Activated naive CD4-positive, alpha-beta T cell treated with anti-CD3 and anti-CD28 coated beads, Interleukin-2, amount 50 U/mL, for 72 hours (primary cell): ENCODE results near the gene EPB41L2. TPM values are rescaled to one million over a fixed set of nuclear protein-coding genes. Genes with fewer than 3 reads are reported as not detected.
"Not testable (repeated sequence)": the region's sequence is repeated elsewhere in the genome, so short reads cannot be mapped to it uniquely, and the experiment has no call there.

Experiments used
- ATAC-seq, 2 donors: fragments of 150-1000 bp; cut with Tn5 transposase; 2 replicates each; pipeline ENCODE4 v1.10.0; 2021; ENCODE audit warnings: mild to moderate bottlenecking in 2 of 2, moderate library complexity in 2 of 2
- DNase-seq, 2 donors: peaks; one replicate each; pipeline ENCODE4 v3.0.0; 2021 to 2022; ENCODE audit warnings: low spot score in 2 of 2
- H3K27ac Mint-ChIP-seq, 2 donors: one replicate each; pipeline ENCODE4 v1.8.0; 2022; ENCODE audit warnings: mild to moderate bottlenecking in 2 of 2, mixed read lengths in 2 of 2
- H3K36me3 Mint-ChIP-seq, 2 donors: one replicate each; pipeline ENCODE4 v1.8.0; 2022; ENCODE audit warnings: mixed read lengths in 2 of 2
- H3K9me3 Mint-ChIP-seq, 2 donors: one replicate each; pipeline ENCODE4 v1.8.0; 2022; ENCODE audit warnings: mixed read lengths in 2 of 2
- total RNA-seq, 2 donors: library from RNA; stranded (reverse); gene quantifications; one replicate each; pipeline ENCODE4 v1.2.3, GENCODE V29; 2022

EPB41L2 gene
- total RNA-seq, 2 donors from 2014 or later = 25.6 to 41.8 TPM

DNA sequence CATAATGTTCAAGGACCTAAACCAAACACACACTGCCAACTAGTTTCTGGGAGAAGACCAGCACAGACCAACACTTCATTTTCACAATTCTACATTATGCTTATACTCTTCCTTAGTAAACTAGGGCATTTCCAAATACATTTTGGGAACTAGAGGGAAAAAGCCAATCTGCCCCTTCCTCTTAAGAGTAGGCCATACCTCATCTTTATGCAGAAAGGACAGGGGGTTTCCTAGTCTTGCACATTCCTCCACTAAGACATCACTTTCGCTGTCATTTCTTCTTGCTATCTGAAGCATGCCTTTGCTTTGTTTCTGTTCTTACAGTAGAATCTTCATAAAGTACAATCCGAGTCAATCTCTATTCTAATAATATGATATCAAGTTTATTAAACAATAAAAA, 130.1 kb downstream of the EPB41L2 start:
- no peak for DNase-seq

DNA sequence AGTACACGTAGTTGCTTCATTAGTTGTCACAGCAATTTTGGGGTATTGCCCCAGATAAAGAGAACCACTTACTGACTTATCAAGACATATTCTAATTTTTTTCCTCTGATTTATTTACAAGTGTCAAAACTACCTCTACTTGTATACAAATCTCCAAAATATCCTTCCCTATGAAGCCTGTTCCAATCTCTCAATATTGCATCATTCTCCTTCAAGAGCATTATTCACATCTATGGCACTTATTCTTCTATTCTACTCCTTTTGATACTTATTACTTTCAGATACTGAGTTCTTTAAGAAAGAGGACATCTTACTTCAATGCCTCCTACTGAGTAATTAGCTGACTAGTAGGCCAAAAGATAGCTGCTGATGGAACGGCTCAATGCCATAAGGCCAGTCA, 130.6 kb downstream of the EPB41L2 start:
- H3K36me3 Mint-ChIP-seq = no peaks in the 10 kb centered on the region
- no peaks in the 10 kb centered on the region for H3K9me3 Mint-ChIP-seq
- DNase-seq = no peak
- no peak overlapping the region for H3K27ac Mint-ChIP-seq
- ATAC-seq = no peak

More for the DNA sequence above, 130.1 kb downstream of the EPB41L2 start:
- Mint-ChIP-seq H3K9me3 (no peaks in the 10 kb centered on the region), H3K27ac (no peak overlapping the region), H3K36me3 (no peaks in the 10 kb centered on the region)
- no peak for ATAC-seq

DNA sequence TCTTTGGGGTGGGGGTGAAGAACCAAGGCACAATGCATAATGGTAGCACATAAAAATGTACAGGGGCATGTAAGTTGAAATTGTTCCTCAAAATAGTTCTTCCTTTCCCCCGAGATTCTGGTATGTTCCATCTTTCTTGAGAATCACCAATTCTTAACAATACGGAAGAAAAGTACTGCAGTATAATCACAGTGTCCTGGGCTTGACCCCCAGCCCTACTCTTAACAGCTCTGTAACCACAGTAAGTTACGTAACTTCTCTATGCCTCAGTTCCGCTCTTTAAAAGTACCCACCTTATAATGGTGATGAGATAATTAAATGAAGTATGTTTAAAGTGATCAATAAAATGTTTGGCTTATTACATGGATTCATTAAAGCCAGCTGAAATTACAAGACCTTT, 131.4 kb downstream of the EPB41L2 start:
- Mint-ChIP-seq H3K36me3 (no peaks in the 10 kb centered on the region), H3K27ac (no peak overlapping the region), H3K9me3 (no peaks in the 10 kb centered on the region)
- no peak for DNase-seq
- ATAC-seq = no peak

DNA sequence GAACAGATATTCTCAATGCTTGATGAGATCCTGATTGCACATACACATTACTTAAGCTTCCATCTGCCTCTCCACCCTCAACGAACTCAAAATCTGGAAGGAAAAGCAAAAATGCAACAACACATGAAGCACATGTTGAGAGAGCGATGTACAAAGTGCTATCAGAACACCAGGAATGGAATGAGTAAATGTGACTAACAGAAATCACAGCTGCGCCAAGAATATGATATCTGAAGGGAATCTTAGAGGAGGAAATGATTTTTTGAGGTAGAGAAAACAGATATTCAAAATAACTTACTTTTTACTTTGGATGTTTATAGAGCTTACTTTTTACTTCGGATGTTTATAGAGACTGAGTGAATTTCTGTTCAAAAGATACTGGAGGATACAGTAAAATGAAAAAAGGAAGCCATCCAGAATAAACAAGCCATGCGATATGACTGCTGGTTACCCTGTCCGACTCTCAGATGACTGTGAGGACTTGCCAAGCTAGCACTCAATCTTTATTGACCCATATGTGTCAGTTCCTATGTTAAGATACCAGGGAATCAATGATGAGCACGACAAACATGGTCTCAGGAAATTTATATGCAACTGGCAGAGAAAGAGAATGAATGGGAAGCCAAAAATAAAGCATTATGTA, 133.9 kb downstream of the EPB41L2 start:
- ATAC-seq (no peak), DNase-seq (no peak)
- Mint-ChIP-seq H3K9me3 (no peaks in the 10 kb centered on the region), H3K36me3 (no peaks in the 10 kb centered on the region), H3K27ac (no peak overlapping the region)

DNA sequence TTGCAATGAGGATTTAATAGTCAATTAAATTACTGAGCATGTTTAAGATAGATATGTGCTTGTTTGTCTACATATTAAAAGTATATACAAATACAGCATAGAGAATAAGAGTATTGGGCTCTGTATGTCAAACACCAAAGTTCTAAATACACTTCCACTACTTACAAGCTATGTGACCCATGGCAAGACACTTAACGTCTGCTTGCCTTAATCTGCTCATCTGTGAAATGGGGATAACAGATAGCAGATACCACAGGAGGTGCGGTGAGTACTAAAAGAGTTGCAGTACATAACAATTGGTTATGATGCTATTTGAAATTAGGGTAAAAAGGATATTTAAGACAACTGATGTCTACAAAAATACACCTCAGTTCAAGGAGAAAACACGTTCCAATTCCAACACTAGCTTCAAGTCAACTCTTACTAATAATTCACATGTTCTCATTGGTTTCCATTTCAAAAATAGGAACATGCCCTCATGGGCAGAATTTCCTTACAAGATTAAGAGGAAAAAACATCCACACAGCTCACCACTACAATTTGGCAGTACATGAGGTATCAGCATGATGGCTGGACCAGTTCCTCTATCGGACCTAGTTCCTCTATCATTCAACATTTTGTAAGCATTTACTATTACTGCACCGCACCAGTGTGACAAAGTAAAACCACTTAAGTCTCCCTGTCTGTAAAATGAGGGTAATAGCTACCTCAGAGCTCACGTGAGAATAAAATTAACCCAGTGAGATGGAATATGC, 134.7 kb downstream of the EPB41L2 start:
- H3K9me3 Mint-ChIP-seq = no peaks in the 10 kb centered on the region
- no peaks in the 10 kb centered on the region for H3K36me3 Mint-ChIP-seq
- ATAC-seq = no peak
- no peak for DNase-seq
- H3K27ac Mint-ChIP-seq = no peak overlapping the region

- ATAC-seq (no peak), DNase-seq (no peak)
- Mint-ChIP-seq H3K36me3 (no peaks in the 10 kb centered on the region), H3K9me3 (no peaks in the 10 kb centered on the region), H3K27ac (no peak overlapping the region)
Measured at GRCh38 chr6:130927305-130927704, 135.7 kb downstream of the EPB41L2 start.

GRCh38 chr6:130923350-130923749, 139.7 kb downstream of the EPB41L2 start:
- no peak for DNase-seq
- ATAC-seq = no peak
- Mint-ChIP-seq H3K36me3 (no peaks in the 10 kb centered on the region), H3K9me3 (no peaks in the 10 kb centered on the region), H3K27ac (no peak overlapping the region)

GRCh38 chr6:130922922-130923321, 140.1 kb downstream of the EPB41L2 start:
- H3K27ac Mint-ChIP-seq = no peak overlapping the region
- DNase-seq (no peak), ATAC-seq (no peak)
- H3K36me3 Mint-ChIP-seq = no peaks in the 10 kb centered on the region
- H3K9me3 Mint-ChIP-seq = no peaks in the 10 kb centered on the region

DNA sequence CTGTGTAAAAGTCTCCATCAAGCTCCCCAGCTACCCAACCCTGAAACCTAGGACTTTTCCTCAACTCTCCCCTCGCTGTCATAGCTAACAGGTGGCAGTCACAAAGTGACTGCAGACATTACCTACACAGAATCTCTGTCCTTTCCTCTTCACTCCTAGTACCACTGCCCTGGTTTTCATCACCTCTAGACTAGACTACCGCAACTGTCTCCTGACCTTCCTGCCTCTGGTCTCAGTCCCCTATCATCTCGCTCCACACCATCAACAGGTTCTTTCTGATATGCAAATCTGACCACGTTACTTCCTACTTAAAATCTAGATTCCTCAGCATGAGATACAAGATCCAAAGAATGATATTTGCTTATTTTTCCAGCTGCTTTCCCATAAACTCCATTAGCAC, 142.1 kb downstream of the EPB41L2 start:
- H3K36me3 Mint-ChIP-seq = no peaks in the 10 kb centered on the region
- no peaks in the 10 kb centered on the region for H3K9me3 Mint-ChIP-seq
- no peak for ATAC-seq
- no peak overlapping the region for H3K27ac Mint-ChIP-seq
- DNase-seq = no peak

GRCh38 chr6:130918171-130918570, 144.9 kb downstream of the EPB41L2 start:
- Mint-ChIP-seq H3K9me3 (no peaks in the 10 kb centered on the region), H3K36me3 (no peaks in the 10 kb centered on the region), H3K27ac (no peak overlapping the region)
- no peak for ATAC-seq
- DNase-seq = no peak

DNA sequence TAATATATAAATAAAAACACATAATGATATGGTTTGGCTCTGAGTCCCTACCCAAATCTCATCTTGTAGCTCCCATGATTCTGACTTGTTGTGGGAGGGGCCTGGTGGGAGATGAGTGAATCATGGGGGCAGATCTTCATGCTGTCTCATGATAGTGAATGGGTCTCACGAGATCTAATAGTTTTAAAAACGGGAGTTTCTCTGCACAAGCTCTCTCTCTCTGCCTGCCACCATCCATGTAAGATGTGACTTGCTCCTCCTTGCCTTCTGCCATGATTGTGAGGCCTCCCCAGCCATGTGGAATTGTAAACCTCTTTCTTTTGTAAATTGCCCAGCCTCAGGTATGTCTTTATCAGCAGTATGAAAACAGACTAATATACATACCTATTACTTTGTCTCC, 147.4 kb downstream of the EPB41L2 start:
- H3K27ac Mint-ChIP-seq, DNase-seq, H3K36me3 Mint-ChIP-seq, ATAC-seq, H3K9me3 Mint-ChIP-seq: not testable (repeated sequence)

GRCh38 chr6:130913120-130913519, 149.9 kb downstream of the EPB41L2 start:
- Mint-ChIP-seq H3K36me3 (no peaks in the 10 kb centered on the region), H3K27ac (no peak overlapping the region), H3K9me3 (no peaks in the 10 kb centered on the region)
- DNase-seq (peak in 1 of 2 donors; percentile 10), ATAC-seq (peak; percentile 69 to 89)

GRCh38 chr6:130912434-130912833, 150.6 kb downstream of the EPB41L2 start:
- ATAC-seq (no peak), DNase-seq (no peak)
- H3K9me3 Mint-ChIP-seq = no peaks in the 10 kb centered on the region
- H3K27ac Mint-ChIP-seq = no peak overlapping the region
- H3K36me3 Mint-ChIP-seq = no peaks in the 10 kb centered on the region

DNA sequence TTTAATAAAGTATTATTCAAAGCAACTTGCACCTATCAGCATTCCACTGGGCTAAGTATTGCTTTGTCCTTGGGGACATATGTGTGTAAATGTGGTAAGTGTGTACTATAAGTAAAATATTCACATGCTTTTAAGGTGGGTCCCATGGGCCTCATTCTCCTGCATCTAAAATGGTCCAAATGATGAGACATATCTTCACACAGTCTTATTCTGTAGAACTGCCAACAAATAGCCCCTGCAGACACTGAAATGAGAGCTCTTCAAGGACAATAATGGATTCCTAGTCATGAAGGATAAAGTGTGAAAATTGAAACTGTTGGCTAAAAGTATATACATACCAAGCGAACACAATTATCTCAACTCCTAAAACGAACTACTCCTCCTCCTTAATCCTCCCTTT, 154.1 kb downstream of the EPB41L2 start:
- no peak for ATAC-seq
- no peaks in the 10 kb centered on the region for H3K9me3 Mint-ChIP-seq

GRCh38 chr6:130908188-130908587, 154.9 kb downstream of the EPB41L2 start:
- Mint-ChIP-seq H3K27ac (no peak overlapping the region), H3K9me3 (no peaks in the 10 kb centered on the region), H3K36me3 (no peaks in the 10 kb centered on the region)
- DNase-seq (no peak), ATAC-seq (no peak)

More for the DNA sequence above, 154.1 kb downstream of the EPB41L2 start:
- no peak for DNase-seq
- no peak overlapping the region for H3K27ac Mint-ChIP-seq
- H3K36me3 Mint-ChIP-seq = no peaks in the 10 kb centered on the region

DNA sequence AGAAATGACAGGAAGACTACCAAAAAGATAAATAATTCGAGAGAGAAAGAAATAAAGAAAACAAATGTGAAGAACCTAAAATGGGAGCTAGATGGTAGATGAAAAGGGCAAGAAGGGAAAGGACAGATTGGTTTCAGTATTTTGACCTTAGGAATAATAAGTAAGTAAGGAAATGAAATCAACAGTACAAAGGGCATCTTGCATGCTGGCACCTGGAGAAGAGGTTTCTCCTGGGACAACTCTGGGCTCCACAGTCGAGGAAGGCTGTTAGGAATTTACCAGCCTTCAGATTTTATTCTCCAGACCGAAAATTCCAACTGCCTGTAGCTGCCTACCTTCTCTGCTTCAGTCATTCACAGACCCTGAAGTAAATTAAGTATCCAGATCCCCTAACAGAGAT, 155.4 kb downstream of the EPB41L2 start:
- H3K9me3 Mint-ChIP-seq = no peaks in the 10 kb centered on the region
- H3K36me3 Mint-ChIP-seq = no peaks in the 10 kb centered on the region
- DNase-seq (no peak), ATAC-seq (no peak)
- no peak overlapping the region for H3K27ac Mint-ChIP-seq

DNA sequence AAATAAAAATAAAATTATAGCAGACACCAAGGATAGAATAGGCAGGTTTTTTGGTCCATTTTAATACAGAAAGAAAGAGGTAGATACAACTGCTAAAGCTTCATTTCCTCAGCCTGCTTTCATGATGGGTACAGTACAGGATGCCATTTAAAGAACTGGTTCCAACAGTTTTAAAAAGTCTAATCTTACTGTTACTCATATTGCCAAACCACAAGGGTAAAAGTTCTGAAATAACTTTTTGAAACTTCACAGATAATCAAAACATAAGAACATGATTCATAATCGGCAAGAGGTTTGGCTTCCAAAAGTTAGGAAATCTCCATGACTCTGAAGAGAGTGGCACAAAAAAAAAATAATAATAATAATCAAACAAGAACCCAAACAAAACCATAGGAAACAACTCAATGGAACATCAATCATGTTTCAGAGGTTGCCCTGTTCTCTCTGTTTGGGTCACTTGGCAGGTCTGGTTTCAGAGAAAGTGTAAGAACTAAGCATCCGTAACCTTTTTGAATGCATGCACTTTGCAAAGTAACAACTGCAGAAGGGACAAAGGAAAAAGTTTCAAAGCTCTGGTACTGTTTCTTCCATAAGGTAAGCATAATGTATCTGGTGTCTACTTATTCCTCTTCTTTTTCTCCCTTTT, 156.2 kb downstream of the EPB41L2 start:
- peak in 1 of 2 donors; percentile 55 for ATAC-seq
- Mint-ChIP-seq H3K36me3 (no peaks in the 10 kb centered on the region), H3K9me3 (no peaks in the 10 kb centered on the region), H3K27ac (no peak overlapping the region)
- DNase-seq = no peak

DNA sequence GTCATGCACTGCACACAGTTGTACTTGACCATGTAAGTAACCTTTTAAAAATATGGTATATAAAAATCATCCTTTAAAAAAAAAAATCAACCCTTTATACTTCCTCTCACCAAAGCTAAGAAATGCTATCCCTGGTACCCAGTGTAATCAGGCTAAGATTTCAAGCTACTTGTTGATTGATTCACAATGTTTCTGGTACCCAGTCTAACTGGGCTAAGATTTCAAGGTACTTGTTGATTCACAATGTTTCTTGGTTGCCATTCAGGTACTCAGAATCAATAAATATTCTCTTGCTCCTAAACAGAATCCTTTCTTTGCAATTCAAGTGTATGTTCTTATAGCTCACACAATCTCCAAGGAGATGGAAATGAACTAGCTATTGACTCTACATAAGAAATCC, 159.4 kb downstream of the EPB41L2 start:
- Mint-ChIP-seq H3K9me3 (no peaks in the 10 kb centered on the region), H3K36me3 (no peaks in the 10 kb centered on the region), H3K27ac (no peak overlapping the region)
- DNase-seq (no peak), ATAC-seq (no peak)
